GM23248 (cell line): Measurements from ENCODE around the gene AP3D1. TPM values are rescaled to one million over a fixed set of nuclear protein-coding genes. Genes with fewer than 3 reads are reported as not detected.
"Not testable (repeated sequence)": the region's sequence is repeated elsewhere in the genome, so short reads cannot be mapped to it uniquely, and the experiment has no call there.

Experiments used
- DNase-seq: peaks from one replicate; pipeline ENCODE4 v3.0.0-alpha.2; 2015
- H2AFZ ChIP-seq: fragments of 200-600 bp; sonication (generic); 2 replicates; pipeline ENCODE4 v1.6.1; 2016; ENCODE audit warnings: antibody characterized with exemption
- H3F3A ChIP-seq: fragments of 200-600 bp; sonication (generic); 2 replicates; pipeline ENCODE4 v1.6.1; 2016; ENCODE audit warnings: mild to moderate bottlenecking, antibody characterized with exemption, mixed run types; ENCODE audit not compliant: insufficient read depth
- H3K27ac ChIP-seq: fragments of 200-600 bp; sonication (generic); 2 replicates; pipeline ENCODE4 v1.5.1; 2016; ENCODE audit warnings: mild to moderate bottlenecking
- H3K27me3 ChIP-seq: fragments of 200-600 bp; sonication (generic); replicated peaks from 2 replicates; pipeline ENCODE4 v1.6.1; 2016; ENCODE audit warnings: mild to moderate bottlenecking; ENCODE audit not compliant: insufficient read depth
- H3K36me3 ChIP-seq: fragments of 200-600 bp; sonication (generic); 2 replicates; pipeline ENCODE4 v1.6.1; 2016; ENCODE audit warnings: low read depth, mild to moderate bottlenecking
- H3K4me1 ChIP-seq: fragments of 200-600 bp; sonication (generic); 2 replicates; pipeline ENCODE4 v1.6.1; 2016; ENCODE audit warnings: mild to moderate bottlenecking; ENCODE audit not compliant: insufficient read depth
- H3K4me2 ChIP-seq: fragments of 200-600 bp; sonication (generic); one replicate; pipeline ENCODE4 v1.6.1; 2016; ENCODE audit warnings: mild to moderate bottlenecking; ENCODE audit not compliant: unreplicated experiment
- H3K4me3 ChIP-seq: fragments of 200-600 bp; sonication (generic); 2 replicates; pipeline ENCODE4 v1.5.1; 2016; ENCODE audit warnings: mild to moderate bottlenecking
- H3K79me2 ChIP-seq: fragments of 200-600 bp; sonication (generic); 2 replicates; pipeline ENCODE4 v1.6.1; 2016; ENCODE audit warnings: mild to moderate bottlenecking; ENCODE audit not compliant: insufficient read depth
- H3K9ac ChIP-seq: fragments of 200-600 bp; sonication (generic); 2 replicates; pipeline ENCODE4 v1.6.1; 2016; ENCODE audit warnings: mild to moderate bottlenecking
- H3K9me2 ChIP-seq: fragments of 200-600 bp; sonication (generic); 2 replicates; pipeline ENCODE4 v1.6.1; 2016; ENCODE audit warnings: mixed run types, mild to moderate bottlenecking, moderate library complexity; ENCODE audit not compliant: insufficient read depth
- H3K9me3 ChIP-seq: fragments of 200-600 bp; sonication (generic); one replicate; pipeline ENCODE4 v1.6.1; 2017; ENCODE audit warnings: low read depth
- H4K20me1 ChIP-seq: fragments of 200-600 bp; sonication (generic); 2 replicates; pipeline ENCODE4 v1.6.0; 2016; ENCODE audit not compliant: insufficient read depth
- EZH2 ChIP-seq: fragments of 200-600 bp; sonication (generic); IDR thresholded peaks from 2 replicates; pipeline ENCODE4 v1.6.1; 2018; ENCODE audit warnings: antibody characterized with exemption, mild to moderate bottlenecking; ENCODE audit not compliant: insufficient read depth, poor library complexity, severe bottlenecking
- EZH2phosphoT487 ChIP-seq: fragments of 200-600 bp; sonication (generic); IDR thresholded peaks from 2 replicates; pipeline ENCODE4 v1.6.1; 2018; ENCODE audit warnings: antibody characterized with exemption, moderate library complexity, mild to moderate bottlenecking, low read depth; ENCODE audit not compliant: insufficient read depth
- WGBS, 2 experiments: methylation state at CpG; one replicate each; pipeline ENCODE4 v1.1.6; 2015 to 2017; ENCODE audit warnings: low lambda C conversion rate in 2 of 2, low coverage in 1 of 2; ENCODE audit errors: missing lambda C conversion rate in 2 of 2; 5-methylcytosine and 5-hydroxymethylcytosine counted together
- in situ Hi-C: fragments of 300-500 bp; cut with MboI; formaldehyde crosslinking; loops from 2 replicates; pipeline ENCODE4 v1.15.0; 2020
- polyA plus RNA-seq: library from polyadenylated mRNA; unstranded; fragments of >200 nt; fragmentation: Nextera tagmentation; extraction: Ambion mirVana; gene quantifications from 2 replicates; pipeline ENCODE4 v1.2.1, GENCODE V29; 2016
- total RNA-seq: library from RNA; depleted of rRNA; stranded (reverse); fragments of >200 nt; shearing (Covaris generic); gene quantifications from 2 replicates; pipeline ENCODE4 v1.2.3, GENCODE V29; 2014

The AP3D1 gene
- total and polyA plus RNA-seq, 2 experiments from 2014 or later: 79.0 to 97.6 TPM

GRCh38 chr19:2129022-2129421 lies 22.3 kb downstream of the AP3D1 start:
- Histone ChIP-seq H3K79me2 (peaks cover 86% of the 10 kb centered on the region), H3K27ac (no peak overlapping the region), H3K27me3 (no peaks in the 10 kb centered on the region), H3F3A (no peaks in the 10 kb centered on the region), H3K9me3 (no peaks in the 10 kb centered on the region), H3K9me2 (no peaks in the 10 kb centered on the region), H3K9ac (no peak overlapping the region), H4K20me1 (no peaks in the 10 kb centered on the region), H3K36me3 (peaks cover 8% of the 10 kb centered on the region; the same call in 1 of the 2 replicates), H3K4me2 (no peak overlapping the region), H2AFZ (no peak overlapping the region), H3K4me3 (no peak overlapping the region), H3K4me1 (no peaks in the 10 kb centered on the region)
- no peak for DNase-seq
- in situ Hi-C loops: no loop called here
- WGBS, 2 experiments: 91 to 92% methylated on average over 10 to 21 of the region's 21 CpGs
- TF ChIP-seq EZH2phosphoT487: no peak
- TF ChIP-seq EZH2: no peak

GRCh38 chr19:2128252-2128651 lies 23.1 kb downstream of the AP3D1 start:
- H3K4me3 ChIP-seq: not testable (repeated sequence)

GRCh38 chr19:2127758-2128157 lies 23.6 kb downstream of the AP3D1 start:
- Histone ChIP-seq H3K4me3 (no peak overlapping the region), H3K27me3 (no peaks in the 10 kb centered on the region), H3K27ac (no peak overlapping the region), H3K9me2 (no peaks in the 10 kb centered on the region), H3K4me1 (no peaks in the 10 kb centered on the region), H3K9me3 (no peaks in the 10 kb centered on the region), H2AFZ (no peak overlapping the region), H3K4me2 (no peak overlapping the region), H3K79me2 (peaks cover 80% of the 10 kb centered on the region), H3K9ac (no peak overlapping the region), H3K36me3 (peaks cover 16% of the 10 kb centered on the region; the same call in 1 of the 2 replicates), H4K20me1 (no peaks in the 10 kb centered on the region), H3F3A (no peaks in the 10 kb centered on the region)
- TF ChIP-seq EZH2: no peak
- no peak for TF ChIP-seq EZH2phosphoT487
- DNase-seq: no peak
- WGBS, 2 experiments: 81 to 83% methylated on average over 19 of the region's 19 CpGs
- in situ Hi-C loops: no loop called here

More at GRCh38 chr19:2128252-2128651, 23.1 kb downstream of the AP3D1 start:
- H3K9me2 ChIP-seq, in situ Hi-C loops, H3K4me2 ChIP-seq, H3K9ac ChIP-seq, H3K4me1 ChIP-seq, H3K27me3 ChIP-seq, H3K27ac ChIP-seq, H3F3A ChIP-seq, DNase-seq, H3K9me3 ChIP-seq, H4K20me1 ChIP-seq, H2AFZ ChIP-seq: not testable (repeated sequence)
- H3K79me2 ChIP-seq: peaks cover 85% of the 10 kb centered on the region
- H3K36me3 ChIP-seq: peaks cover 11% of the 10 kb centered on the region; the same call in 1 of the 2 replicates
- 80 to 92% methylated on average over 7 to 25 of the region's 34 CpGs for WGBS, 2 experiments

- TF ChIP-seq EZH2 (no peak), EZH2phosphoT487 (no peak)
- peaks cover 72% of the 10 kb centered on the region for H3K79me2 ChIP-seq
- no peak overlapping the region for H3K9ac ChIP-seq
- no peak overlapping the region for H3K4me2 ChIP-seq
- no peaks in the 10 kb centered on the region for H3K9me2 ChIP-seq
- H3K4me1 ChIP-seq: no peaks in the 10 kb centered on the region
- no peaks in the 10 kb centered on the region for H3F3A ChIP-seq
- H3K4me3 ChIP-seq: no peak overlapping the region
- H2AFZ ChIP-seq: no peak overlapping the region
- 87 to 90% methylated on average over 19 to 24 of the region's 24 CpGs for WGBS, 2 experiments
- no peak overlapping the region for H3K27ac ChIP-seq
- no peaks in the 10 kb centered on the region for H3K27me3 ChIP-seq
- in situ Hi-C loops: no loop called here
- peaks cover 22% of the 10 kb centered on the region; the same call in 1 of the 2 replicates for H3K36me3 ChIP-seq
- no peaks in the 10 kb centered on the region for H3K9me3 ChIP-seq
- no peak for DNase-seq
- no peaks in the 10 kb centered on the region for H4K20me1 ChIP-seq
These were observed 24.4 kb downstream of the AP3D1 start for GRCh38 chr19:2126879-2127518.
